Thoracic aorta (tissue), 2 donors: Measurements from ENCODE around the gene SGCG. TPM values are rescaled to one million over a fixed set of nuclear protein-coding genes. Genes with fewer than 3 reads are reported as not detected.

Source experiments
- ATAC-seq: fragments of 150-250 bp; one replicate; pipeline ENCODE4 v1.8.0; 2017; ENCODE audit warnings: low read depth; ENCODE audit not compliant: insufficient number of reproducible peaks, low FRiP score
- DNase-seq: peaks from one replicate; pipeline ENCODE4 v3.0.0-alpha.2; 2020; ENCODE audit warnings: low spot score
- H3K27ac ChIP-seq, 2 donors: fragments of 200-600 bp; sonication (generic); 1 replicate in 1 of 2; 2 replicates in 1 of 2; pipeline ENCODE4 v1.5.1; 2016; ENCODE audit warnings: mild to moderate bottlenecking in 2 of 2, moderate library complexity in 2 of 2
- H3K27me3 ChIP-seq: fragments of 200-600 bp; sonication (generic); replicated peaks from 2 replicates; pipeline ENCODE4 v1.6.0; 2016; ENCODE audit warnings: mild to moderate bottlenecking; ENCODE audit not compliant: insufficient read depth
- H3K36me3 ChIP-seq: fragments of 200-600 bp; sonication (generic); one replicate; pipeline ENCODE4 v1.5.1; 2016
- H3K4me1 ChIP-seq, 2 donors: fragments of 200-600 bp; sonication (generic); 1 replicate in 1 of 2; 2 replicates in 1 of 2; pipeline versions ENCODE4 v1.5.1 to v1.6.0; 2016; ENCODE audit warnings: low read depth in 2 of 2, mild to moderate bottlenecking in 1 of 2; ENCODE audit not compliant: control insufficient read depth in 1 of 2
- H3K4me3 ChIP-seq: fragments of 200-600 bp; sonication (generic); 2 replicates; pipeline ENCODE4 v1.5.1; 2016; ENCODE audit warnings: mild to moderate bottlenecking
- H3K9me3 ChIP-seq: fragments of 200-600 bp; sonication (generic); 2 replicates; pipeline ENCODE4 v1.5.1; 2016
- CTCF ChIP-seq: fragments of 200-600 bp; sonication (generic); IDR thresholded peaks from one replicate; pipeline ENCODE4 v1.5.1; 2019; ENCODE audit warnings: antibody characterized with exemption
- total RNA-seq, 2 donors: library from RNA; depleted of rRNA; stranded (reverse); fragments of >200 nt; gene quantifications; one replicate each; pipeline versions ENCODE4 v1.1.0 to v1.2.3, GENCODE V29; 2016

SGCG gene
- total RNA-seq, 2 donors from 2014 or later = 2.0 to 3.4 TPM

DNA sequence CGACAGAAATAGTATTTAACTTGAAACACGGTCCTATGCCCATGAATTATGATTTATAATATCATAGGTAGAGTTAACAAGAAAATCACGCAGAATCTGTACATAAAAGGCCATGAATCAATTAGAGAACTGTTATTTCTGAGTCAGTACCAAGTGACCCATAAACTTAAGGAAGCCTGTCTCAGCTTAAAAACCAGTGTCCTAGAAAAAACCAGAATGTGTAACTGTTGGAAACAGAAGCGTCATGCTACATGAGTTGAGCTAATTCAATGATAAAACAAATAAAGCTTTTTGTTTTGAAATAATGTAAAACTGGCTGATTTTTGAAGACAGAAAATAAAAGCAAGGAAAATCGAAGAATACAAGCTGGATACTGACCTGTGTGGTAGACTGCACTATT, 34.8 kb upstream of the SGCG start:
- no peaks in the 10 kb centered on the region for H3K4me1 ChIP-seq
- DNase-seq (no peak), ATAC-seq (no peak)
- H3K27me3 ChIP-seq = no peaks in the 10 kb centered on the region
- H3K36me3 ChIP-seq = no peaks in the 10 kb centered on the region
- H3K9me3 ChIP-seq = no peaks in the 10 kb centered on the region
- TF ChIP-seq CTCF = no peak
- H3K4me3 ChIP-seq = no peak overlapping the region
- H3K27ac ChIP-seq = no peak overlapping the region

GRCh38 chr13:23146811-23147625, 33.8 kb upstream of the SGCG start:
- Histone ChIP-seq H3K27me3 (no peaks in the 10 kb centered on the region), H3K9me3 (no peaks in the 10 kb centered on the region), H3K4me1 (no peaks in the 10 kb centered on the region), H3K4me3 (no peak overlapping the region), H3K36me3 (no peaks in the 10 kb centered on the region), H3K27ac (no peak overlapping the region)
- TF ChIP-seq CTCF = no peak
- no peak for DNase-seq
- no peak for ATAC-seq

DNA sequence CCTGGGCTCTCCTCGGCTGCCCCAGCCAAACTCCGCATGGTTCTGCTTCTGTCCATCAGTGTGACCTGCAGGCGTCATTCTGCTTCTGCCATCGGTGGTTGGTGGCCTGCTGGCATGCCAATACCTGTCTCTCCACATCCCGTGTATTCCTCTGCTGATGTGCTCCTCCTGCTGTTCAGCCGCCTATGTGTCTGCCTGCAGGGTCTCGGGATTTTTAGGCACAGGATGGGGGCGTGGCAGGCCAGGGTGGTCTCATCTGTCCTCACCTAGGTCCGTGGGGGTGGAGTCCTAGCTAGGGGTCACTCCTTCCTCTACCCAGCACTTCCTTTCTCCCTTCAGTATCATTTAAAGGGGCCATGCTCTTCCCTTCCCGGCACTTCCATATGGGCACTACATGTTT, 33.0 kb upstream of the SGCG start:
- Histone ChIP-seq H3K4me1 (no peaks in the 10 kb centered on the region), H3K4me3 (no peak overlapping the region), H3K27me3 (no peaks in the 10 kb centered on the region), H3K9me3 (no peaks in the 10 kb centered on the region), H3K36me3 (no peaks in the 10 kb centered on the region), H3K27ac (no peak overlapping the region)
- ATAC-seq = no peak
- TF ChIP-seq CTCF = no peak
- no peak for DNase-seq

- Histone ChIP-seq H3K27ac (no peak overlapping the region), H3K4me3 (no peak overlapping the region), H3K27me3 (no peaks in the 10 kb centered on the region), H3K36me3 (no peaks in the 10 kb centered on the region), H3K9me3 (no peaks in the 10 kb centered on the region), H3K4me1 (peaks cover 0 to 4% of the 10 kb centered on the region in 2 donors)
- DNase-seq (no peak), ATAC-seq (no peak)
- TF ChIP-seq CTCF = no peak
These were observed 23.0 kb upstream of the SGCG start for GRCh38 chr13:23157781-23158180.

DNA sequence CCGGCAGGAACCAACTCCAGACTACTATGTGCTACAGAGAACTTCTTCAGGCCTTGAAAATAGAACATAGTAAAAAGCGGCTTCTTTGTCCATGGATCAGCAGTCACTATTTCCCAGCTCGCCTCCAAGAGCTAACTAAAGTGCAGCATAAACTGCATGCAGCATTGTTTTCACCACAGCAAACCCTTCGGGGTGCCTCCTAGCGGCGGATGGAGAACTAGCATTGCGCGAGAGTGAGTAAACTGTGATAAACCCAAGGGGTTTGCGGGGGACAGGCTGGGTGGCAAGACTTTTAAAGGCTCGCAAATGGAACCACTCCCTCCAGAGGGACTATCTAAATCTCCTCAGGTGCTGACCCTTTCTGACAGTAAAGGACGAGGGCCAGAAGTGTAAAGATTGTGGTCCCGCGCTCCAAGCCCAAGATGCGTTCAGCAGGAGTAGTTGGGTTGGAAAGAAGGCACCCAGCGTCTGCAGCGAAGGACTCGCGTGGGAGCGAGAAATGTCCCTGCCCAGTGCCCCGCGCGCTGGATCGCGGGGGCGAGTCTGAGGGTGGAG, 21.5 kb upstream of the SGCG start:
- ATAC-seq = no peak
- H3K9me3 ChIP-seq = no peaks in the 10 kb centered on the region
- peaks cover 0 to 4% of the 10 kb centered on the region in 2 donors for H3K4me1 ChIP-seq
- peak; percentile 53 for TF ChIP-seq CTCF
- H3K27ac ChIP-seq = no peak overlapping the region
- DNase-seq = no peak
- H3K27me3 ChIP-seq = no peaks in the 10 kb centered on the region
- H3K4me3 ChIP-seq = peak overlapping the region; percentile 63
- H3K36me3 ChIP-seq = no peaks in the 10 kb centered on the region
